ENCODE data around the gene CDKN2B-AS1. TPM values are rescaled to one million over a fixed set of nuclear protein-coding genes. Genes with fewer than 3 reads are reported as not detected.
"Not testable (repeated sequence)": the region's sequence is repeated elsewhere in the genome, so short reads cannot be mapped to it uniquely, and the experiment has no call there.

Gene CDKN2B-AS1
- polyA plus RNA-seq, 2 of the 4 experiments (the other 2 are of a cell fraction), result not detected

DNA sequence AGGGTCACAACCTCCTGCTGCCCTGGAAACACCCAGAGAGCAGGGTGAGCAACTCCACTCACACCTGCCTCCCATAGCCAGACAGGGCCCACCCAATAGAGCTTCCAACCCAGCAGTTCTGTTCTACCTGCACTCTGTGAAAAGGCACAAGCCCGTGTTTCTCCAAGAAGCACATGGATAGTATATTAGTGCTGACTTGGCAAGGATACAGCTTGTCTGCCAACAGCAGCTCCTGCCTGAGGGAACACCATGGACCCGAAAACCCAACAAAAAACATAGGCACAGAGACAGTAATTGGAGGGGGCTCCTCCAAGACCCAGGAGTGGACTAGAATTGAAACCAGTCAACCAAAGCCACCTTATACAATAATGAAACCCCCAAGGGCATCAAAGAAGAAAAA is 49.0 kb upstream of the CDKN2B-AS1 start (continued):
- TF ChIP-seq, protein P1, sequence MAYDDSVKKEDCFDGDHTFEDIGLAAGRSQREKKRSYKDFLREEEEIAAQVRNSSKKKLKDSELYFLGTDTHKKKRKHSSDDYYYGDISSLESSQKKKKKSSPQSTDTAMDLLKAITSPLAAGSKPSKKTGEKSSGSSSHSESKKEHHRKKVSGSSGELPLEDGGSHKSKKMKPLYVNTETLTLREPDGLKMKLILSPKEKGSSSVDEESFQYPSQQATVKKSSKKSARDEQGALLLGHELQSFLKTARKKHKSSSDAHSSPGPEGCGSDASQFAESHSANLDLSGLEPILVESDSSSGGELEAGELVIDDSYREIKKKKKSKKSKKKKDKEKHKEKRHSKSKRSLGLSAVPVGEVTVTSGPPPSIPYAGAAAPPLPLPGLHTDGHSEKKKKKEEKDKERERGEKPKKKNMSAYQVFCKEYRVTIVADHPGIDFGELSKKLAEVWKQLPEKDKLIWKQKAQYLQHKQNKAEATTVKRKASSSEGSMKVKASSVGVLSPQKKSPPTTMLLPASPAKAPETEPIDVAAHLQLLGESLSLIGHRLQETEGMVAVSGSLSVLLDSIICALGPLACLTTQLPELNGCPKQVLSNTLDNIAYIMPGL (CRISPR knock-in tag; IDR thresholded peaks at IDR 0.05; ENCODE audit: borderline replicate concordance), result no peak
- TF ChIP-seq JUN (IDR thresholded peaks at IDR 0.05), result no peak
- TF ChIP-seq, protein P2, sequence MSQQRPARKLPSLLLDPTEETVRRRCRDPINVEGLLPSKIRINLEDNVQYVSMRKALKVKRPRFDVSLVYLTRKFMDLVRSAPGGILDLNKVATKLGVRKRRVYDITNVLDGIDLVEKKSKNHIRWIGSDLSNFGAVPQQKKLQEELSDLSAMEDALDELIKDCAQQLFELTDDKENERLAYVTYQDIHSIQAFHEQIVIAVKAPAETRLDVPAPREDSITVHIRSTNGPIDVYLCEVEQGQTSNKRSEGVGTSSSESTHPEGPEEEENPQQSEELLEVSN (IDR thresholded peaks at IDR 0.05; ENCODE audit: borderline replicate concordance, low read depth), result no peak
- TF ChIP-seq, protein P3, sequence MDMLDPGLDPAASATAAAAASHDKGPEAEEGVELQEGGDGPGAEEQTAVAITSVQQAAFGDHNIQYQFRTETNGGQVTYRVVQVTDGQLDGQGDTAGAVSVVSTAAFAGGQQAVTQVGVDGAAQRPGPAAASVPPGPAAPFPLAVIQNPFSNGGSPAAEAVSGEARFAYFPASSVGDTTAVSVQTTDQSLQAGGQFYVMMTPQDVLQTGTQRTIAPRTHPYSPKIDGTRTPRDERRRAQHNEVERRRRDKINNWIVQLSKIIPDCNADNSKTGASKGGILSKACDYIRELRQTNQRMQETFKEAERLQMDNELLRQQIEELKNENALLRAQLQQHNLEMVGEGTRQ (IDR thresholded peaks at IDR 0.05), result no peak

DNA sequence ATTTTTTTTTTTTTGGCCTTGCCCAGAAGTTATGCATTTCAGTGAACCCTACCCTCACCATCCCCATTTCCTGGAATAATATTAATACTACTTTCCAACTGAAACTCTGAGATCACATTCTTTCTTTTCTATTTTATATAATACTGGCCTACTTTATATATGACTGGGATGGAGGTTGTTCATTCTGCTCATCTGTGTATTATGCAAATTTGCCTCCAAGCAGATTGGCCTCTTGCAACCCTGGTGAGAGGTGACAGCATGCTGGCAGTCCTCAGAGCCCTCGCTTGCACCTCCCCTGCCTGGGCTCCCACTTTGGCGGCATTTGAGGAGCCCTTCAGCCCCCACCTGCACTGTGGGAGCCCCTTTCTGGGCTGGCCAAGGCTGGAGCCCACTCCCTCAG is 35.8 kb upstream of the CDKN2B-AS1 start:
- FAIRE-seq (no peak), ATAC-seq (no peak)
- no CpG with 5 or more reads among the region's 2 CpGs for WGBS (ENCODE audit: missing lambda C conversion rate)

DNA sequence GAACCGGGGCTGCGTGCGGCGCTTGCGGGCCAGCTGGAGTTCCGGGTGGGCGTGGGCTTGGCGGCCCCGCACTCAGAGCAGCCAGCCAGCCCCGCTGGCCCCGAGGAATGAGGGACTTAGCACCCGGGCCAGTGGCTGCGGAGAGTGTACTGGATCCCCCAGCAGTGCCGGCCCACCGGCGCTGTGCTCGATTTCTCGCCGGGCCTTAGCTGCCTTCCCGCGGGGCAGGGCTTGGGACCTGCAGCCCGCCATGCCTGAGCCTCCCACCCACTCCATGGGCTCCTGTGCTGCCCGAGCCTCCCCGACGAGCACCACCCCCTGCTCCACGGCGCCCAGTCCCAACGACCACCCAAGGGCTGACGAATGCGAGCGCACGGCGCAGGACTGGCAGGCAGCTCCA is 35.3 kb upstream of the CDKN2B-AS1 start:
- H3K4me1 ChIP-seq; FAIRE-seq; ATAC-seq; CTCF ChIA-PET; DNase-seq (ENCODE audit: low read depth in 1 of 2, low spot score in 1 of 2); H3K4me2 ChIP-seq; H3K9me3 ChIP-seq; H3K4me3 ChIP-seq; POLR2A ChIA-PET; H3K27ac ChIP-seq: not testable (repeated sequence)
- no CpG with 5 or more reads among the region's 33 CpGs for WGBS (ENCODE audit: missing lambda C conversion rate)

More for the DNA sequence above, 35.8 kb upstream of the CDKN2B-AS1 start:
- no peak overlapping the region for H3K4me2 ChIP-seq
- CTCF ChIA-PET, result no interaction called here
- DNase-seq (ENCODE audit: low read depth in 1 of 2, low spot score in 1 of 2), result no peak
- no peaks in the 10 kb centered on the region for H3K4me1 ChIP-seq
- POLR2A ChIA-PET, result no interaction called here
- no peaks in the 10 kb centered on the region for H3K9me3 ChIP-seq
- no peak overlapping the region for H3K27ac ChIP-seq
- no peak for TF ChIP-seq HDAC2 (IDR thresholded peaks at IDR 0.05)
- no peak overlapping the region for H3K4me3 ChIP-seq

DNA sequence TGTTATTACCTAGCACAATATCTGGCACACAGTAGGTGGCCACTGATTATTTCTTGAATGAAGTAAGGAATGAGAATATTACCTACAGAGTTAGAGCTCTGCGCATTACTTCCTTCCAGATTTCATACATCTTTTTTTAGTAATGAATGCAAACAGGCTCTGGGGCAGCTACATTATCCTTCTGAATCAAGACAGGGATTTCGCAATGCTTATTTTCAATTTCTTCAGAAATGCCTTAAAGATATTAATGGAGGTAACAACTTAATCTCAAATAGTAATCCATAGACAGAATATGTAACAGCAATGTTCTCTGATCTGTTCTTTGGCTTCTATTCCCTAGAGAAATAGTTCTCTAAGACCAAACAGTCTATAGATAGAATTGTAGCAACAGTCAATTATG is 33.0 kb upstream of the CDKN2B-AS1 start:
- FAIRE-seq, result no peak
- POLR2A ChIA-PET, result no interaction called here
- ATAC-seq, result no peak
- Histone ChIP-seq H3K4me3 (no peak overlapping the region), H3K4me1 (no peaks in the 10 kb centered on the region), H3K27ac (no peak overlapping the region), H3K9me3 (no peaks in the 10 kb centered on the region), H3K4me2 (no peak overlapping the region)
- TF ChIP-seq CBX2 (IDR thresholded peaks at IDR 0.05; ENCODE audit: borderline replicate concordance, low read depth) (no peak), CHD2 (IDR thresholded peaks at IDR 0.05; ENCODE audit: low read length, partially characterized antibody) (no peak), POLR2AphosphoS2 (conservative IDR thresholded peaks at IDR 0.05; ENCODE audit: low read length) (no peak), MYC (IDR thresholded peaks at IDR 0.05; ENCODE audit: borderline replicate concordance, low read length) (no peak)
- WGBS (ENCODE audit: missing lambda C conversion rate), result no CpG with 5 or more reads among the region's 2 CpGs
- CTCF ChIA-PET, result no interaction called here
- DNase-seq (ENCODE audit: low read depth in 1 of 2, low spot score in 1 of 2), result no peak

DNA sequence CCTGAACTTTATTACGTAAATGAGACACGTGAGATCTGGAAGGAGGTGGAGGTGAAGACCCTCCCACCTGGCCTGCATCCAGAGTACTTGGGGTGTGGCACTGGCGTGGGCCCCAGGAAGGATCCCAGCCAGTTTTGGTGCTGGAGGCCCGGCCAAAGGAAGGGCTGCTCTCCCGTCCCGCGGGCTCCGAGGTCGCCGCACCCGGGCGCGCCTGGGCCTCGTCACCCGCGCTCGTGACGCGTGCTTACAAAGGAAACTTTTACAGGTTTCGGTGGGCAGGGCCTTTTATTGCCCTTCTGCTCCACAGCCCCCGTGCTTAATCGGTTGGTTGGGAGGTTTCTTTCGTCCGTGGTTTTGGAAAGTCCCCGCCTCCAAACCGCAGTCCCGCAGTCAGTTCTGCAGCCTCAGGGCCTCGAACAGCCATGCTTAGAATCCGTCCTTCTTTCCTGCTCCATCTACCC is 29.6 kb upstream of the CDKN2B-AS1 start:
- no peak for FAIRE-seq
- DNase-seq (ENCODE audit: low read depth in 1 of 2, low spot score in 1 of 2), result no peak
- no peak overlapping the region for H3K27ac ChIP-seq
- H3K4me1 ChIP-seq, result no peaks in the 10 kb centered on the region
- ATAC-seq, result no peak
- no peak overlapping the region for H3K4me3 ChIP-seq
- TF ChIP-seq POLR2AphosphoS2 (conservative IDR thresholded peaks at IDR 0.05; ENCODE audit: low read length) (no peak), NPAS2 (CRISPR knock-in tag; IDR thresholded peaks at IDR 0.05; ENCODE audit: borderline replicate concordance) (no peak), MAZ (IDR thresholded peaks at IDR 0.05; ENCODE audit: borderline replicate concordance, low read depth, low read length) (no peak), CBX8 (IDR thresholded peaks at IDR 0.05) (no peak), RAD21 (conservative IDR thresholded peaks at IDR 0.05 in 1 of 2, IDR thresholded peaks at IDR 0.05 in 1 of 2) (no peak), HDAC2 (IDR thresholded peaks at IDR 0.05) (no peak)
- TF ChIP-seq, protein P1 (CRISPR knock-in tag; IDR thresholded peaks at IDR 0.05; ENCODE audit: borderline replicate concordance), result no peak
- POLR2A ChIA-PET, result no interaction called here
- no peak overlapping the region for H3K4me2 ChIP-seq
- WGBS (ENCODE audit: missing lambda C conversion rate), result no CpG with 5 or more reads among the region's 29 CpGs
- CTCF ChIA-PET, result no interaction called here
- no peaks in the 10 kb centered on the region for H3K9me3 ChIP-seq
